HL-60 (cell line): Measurements from ENCODE around the gene WDR20.

Source experiments
- CTCF ChIP-seq: IDR thresholded peaks from one replicate; pipeline ENCODE4 v1.5.1; 2011; ENCODE audit warnings: low read length, control low read depth, inconsistent platforms; ENCODE audit not compliant: insufficient read depth
- GABPA ChIP-seq: IDR thresholded peaks from 2 replicates; pipeline ENCODE4 v1.6.1; 2012; ENCODE audit warnings: low read depth
- POLR2AphosphoS5 ChIP-seq: IDR thresholded peaks from 2 replicates; pipeline ENCODE4 v1.6.1; 2012; ENCODE audit warnings: low read depth
- REST ChIP-seq: IDR thresholded peaks from 2 replicates; pipeline ENCODE4 v1.6.1; 2012; ENCODE audit warnings: low read depth; ENCODE audit not compliant: insufficient replicate concordance
- SPI1 ChIP-seq: IDR thresholded peaks from 2 replicates; pipeline ENCODE4 v1.6.1; 2012; ENCODE audit warnings: low read depth, mild to moderate bottlenecking, borderline replicate concordance

DNA sequence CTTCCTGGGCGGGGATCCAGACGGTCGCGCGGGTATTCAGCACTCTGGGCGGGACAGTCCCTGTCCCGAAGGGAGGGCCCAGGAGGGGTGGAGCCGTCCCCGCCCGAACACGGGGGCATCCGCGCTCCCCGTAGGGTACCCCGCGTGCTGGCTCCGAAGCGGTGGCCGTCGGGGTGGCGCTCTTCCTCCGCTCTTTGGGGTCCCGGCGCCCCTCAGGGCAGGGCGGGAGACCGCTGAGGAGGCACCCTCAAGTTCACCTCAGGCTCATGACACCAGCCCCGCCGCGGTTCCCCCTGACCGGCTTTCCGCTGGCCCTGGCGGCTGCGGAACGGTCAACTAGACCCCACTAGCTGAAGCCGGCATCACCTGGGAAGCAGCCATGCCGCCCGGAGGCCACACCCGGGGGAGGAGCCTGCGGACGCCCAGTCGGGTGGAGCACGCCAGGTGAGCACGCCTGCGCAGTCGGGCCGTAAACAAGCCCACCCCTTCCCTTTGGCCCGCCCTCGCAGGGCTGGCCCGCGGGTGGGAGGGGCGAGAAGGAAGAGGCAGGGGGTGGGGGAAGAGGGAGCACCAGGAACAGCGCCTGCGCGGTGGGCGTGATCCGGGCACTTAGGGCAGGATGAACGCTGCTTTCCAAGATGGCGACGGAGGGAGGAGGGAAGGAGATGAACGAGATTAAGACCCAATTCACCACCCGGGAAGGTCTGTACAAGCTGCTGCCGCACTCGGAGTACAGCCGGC, at the start of gene WDR20:
- TF ChIP-seq REST (peak; percentile 84), CTCF (no peak), POLR2AphosphoS5 (peak; percentile 51; the same call in 1 of the 2 replicates), GABPA (no peak), SPI1 (no peak)
